GM19455 (cell line): ENCODE data around the gene RGS11.
"Not testable (repeated sequence)": the region's sequence is repeated elsewhere in the genome, so short reads cannot be mapped to it uniquely, and the experiment has no call there.

Source experiments
- ATAC-seq: cut with Tn5 transposase; IDR thresholded peaks from one replicate; pipeline ENCODE4 v1.9.1; 2021; ENCODE audit not compliant: unreplicated experiment

Gene RGS11

DNA sequence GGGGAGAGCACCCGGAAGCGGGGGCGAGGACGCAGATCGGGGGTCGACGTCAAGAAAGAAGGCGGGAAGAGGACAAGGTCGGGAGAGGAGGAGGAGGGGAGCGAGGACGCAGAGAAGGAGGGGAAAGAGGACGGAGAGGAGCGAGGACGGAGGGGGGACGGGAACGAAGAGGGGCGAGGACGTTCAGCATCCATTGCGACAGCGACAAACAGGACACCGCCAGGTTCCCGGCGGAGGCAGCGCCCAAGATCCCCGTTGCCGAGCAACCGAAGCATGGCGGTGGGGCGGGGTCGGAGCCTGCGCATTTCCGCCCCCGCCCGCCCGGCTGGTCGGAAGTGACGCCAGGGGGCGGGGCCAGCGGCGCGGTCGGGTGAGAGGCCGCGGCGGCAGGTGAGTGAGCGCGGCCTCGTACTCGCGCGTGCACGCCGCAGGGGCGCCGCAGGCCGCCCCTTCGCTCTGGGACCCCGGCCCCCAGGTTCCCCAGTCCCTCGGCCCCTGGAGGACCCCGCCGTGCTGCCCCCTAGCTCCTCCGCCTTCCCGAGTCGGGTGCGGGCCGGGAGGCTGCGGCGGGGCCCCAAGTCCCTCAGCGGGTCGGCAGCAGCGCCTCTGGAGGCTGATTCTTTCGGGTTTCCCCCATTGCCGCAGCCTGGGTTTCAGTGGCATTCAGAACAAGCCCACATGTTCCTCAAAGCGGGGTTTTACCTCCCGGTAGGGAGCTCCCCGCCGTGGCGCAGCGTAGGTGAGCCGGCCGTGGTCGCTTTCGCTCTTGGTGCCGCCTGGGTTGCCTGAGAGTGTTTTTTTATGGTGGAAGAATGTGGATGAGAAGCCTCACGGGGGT, 41.1 kb downstream of the RGS11 start, which contains the start of gene FAM234A:
Gene FAM234A, plus strand, starts transcription at position 354 of the 838 bp plus-strand sequence. CDS start 19,593 bp downstream, outside the sequence.
- ATAC-seq: peak; percentile 76

DNA sequence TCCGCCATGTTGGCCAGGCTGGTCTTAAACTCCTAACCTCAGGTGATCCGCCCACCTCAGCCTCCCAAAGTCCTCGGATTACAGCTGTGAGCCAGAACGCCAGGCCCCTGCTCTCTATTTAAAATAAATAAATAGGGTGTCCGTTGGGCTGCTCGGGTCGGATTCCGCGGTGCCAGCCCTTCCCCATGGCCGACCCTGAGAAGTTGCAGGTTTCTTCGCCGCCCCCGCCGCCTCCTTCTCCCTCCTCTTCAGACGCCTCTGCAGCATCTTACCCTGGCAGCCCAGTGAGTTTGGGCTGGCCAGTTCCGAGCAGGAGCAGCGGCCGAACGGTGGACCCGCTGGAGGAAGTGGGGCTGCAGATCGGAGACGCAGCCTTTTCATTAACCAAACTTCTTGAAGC, 44.8 kb downstream of the RGS11 start:
- no peak for ATAC-seq

DNA sequence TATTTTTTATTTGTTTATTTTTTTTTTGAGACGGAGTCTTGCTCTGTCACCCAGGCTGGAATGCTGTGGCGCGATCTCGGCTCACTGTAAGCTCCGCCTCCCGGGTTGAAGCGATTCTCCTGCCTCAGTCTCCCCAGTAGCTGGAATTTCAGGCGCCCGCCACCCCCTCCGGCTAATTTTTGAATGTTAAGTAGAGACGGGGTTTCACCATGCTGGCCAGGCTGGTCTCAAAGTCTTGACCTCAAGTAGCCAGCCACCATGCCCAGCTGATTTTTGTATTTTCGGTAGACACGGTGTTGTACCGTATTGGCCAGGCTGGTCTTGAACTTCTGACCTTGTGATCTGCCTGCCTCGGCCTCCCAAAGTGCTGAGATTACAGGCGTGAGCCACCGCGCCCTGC, 45.4 kb downstream of the RGS11 start:
- ATAC-seq: not testable (repeated sequence)

DNA sequence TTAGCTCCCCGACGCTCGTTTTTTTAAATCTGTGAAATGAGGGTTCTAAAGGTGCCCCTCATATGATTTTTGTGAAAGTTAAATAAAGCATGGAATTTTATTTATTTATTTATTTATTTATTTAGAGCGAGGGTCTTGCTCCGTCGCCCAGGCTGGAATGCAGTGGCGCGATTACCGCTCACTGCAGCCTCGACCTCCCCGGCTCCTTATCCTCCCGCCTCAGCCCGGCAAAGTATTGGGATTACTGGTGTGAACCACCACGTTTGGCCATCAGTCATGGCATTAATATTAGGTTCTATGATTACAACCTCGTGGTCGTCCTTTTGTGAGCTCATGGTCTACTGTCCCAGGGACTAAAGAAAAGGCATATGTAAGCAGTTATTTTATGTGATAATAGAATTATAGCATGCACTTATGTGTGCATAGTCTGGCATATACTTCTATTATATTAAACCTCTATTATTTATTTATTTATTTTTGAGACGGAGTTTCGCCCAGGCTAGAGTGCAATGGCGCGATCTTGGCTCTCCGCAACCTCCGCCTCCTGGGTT, 45.9 kb downstream of the RGS11 start:
- no peak for ATAC-seq

DNA sequence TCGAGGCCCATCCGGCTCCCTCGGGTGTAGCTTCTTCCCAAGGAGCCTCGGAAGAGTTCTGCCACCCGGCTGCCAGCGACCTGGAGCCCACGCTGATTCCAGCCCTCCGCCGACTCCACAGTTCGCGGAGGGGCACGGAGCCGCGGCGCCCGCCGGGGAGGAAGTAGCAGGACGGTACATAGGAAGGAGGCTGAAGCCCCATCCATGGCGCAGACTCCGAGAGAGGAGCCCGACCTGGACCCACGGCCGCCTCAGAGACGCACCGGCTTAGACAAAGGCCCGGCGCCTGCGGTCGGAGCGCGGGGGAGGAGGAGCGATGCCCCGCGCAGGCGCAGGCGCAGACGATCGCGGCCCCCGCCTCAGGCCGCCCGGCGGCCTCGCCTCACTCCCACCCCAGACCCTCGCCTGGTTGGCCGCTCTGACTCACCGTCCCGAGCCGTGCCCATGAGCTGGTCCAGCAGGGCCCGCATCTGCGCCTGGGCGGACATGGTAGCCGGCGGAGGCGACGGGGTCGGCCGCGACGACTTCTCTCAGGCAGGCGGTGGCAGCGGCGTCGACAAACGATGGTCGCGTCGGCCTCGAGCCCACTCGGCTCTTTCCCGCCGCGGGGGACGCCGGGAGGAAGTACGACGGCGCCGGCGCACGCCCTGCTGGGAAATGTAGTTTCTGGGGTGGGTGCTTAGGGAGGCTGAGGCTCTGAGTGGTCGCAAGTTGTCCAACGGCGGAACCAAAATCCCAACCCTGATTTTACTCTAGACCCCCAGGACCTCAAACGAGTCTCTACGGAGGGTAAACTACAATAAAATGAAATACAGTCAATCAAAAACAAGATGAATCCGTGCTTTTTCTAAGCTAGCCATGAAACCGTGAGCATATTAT, 46.7 kb downstream of the RGS11 start, which contains the start of gene LUC7L:
Gene LUC7L, minus strand, starts transcription at position 598 of the 879 bp plus-strand sequence. Its CDS starts 110 bp downstream, at position 488.
- ATAC-seq: peak; percentile 79

DNA sequence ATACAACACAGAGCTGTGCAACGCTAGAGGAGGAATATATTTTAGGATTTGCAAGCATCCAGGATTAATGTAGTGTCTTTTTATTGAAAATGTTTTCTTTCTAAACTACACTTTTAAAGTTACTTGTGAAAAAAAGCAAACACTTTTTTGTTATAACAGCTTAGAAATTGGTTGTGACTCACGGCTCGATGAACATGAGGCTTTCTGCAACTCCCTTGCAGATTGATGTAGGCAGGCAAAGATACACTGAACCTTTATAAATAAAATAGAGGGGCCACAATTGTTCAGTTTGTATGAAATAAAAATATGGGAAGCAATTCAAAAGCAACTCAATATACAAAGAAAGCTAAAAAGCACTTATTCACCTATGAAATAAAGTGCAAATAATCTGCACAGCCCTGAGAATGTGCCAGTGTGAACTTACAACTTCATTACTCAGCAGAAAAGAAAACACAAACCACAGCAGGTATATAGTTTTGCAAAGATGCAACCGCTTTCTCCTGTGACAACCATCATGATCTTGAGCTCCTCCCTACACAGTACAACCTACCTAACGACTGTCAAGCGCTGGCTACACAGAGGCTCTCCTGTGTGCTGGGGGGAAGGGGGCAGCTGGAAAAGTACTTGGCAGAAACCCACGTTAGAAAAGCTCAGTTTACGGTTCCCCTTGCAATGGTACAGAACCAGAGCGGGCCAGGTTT, 47.4 kb downstream of the RGS11 start:
- no peak for ATAC-seq

DNA sequence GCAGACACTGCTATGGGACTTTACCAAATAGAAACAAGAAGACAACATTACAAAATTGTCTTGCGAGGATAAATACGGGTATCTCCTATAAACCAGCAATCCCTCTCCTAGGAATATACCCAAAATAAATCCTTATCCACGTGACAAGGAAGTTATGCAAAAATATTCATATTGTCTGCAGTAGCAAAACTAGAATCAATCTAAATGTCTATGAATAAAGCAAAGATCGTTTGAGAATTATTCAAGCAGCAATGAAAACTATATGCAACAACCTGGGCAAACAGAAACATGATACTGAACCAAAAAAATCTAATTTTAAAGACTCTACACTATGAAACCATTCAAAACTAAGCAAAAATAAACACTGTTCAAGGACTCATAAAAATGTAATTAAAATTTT, 55.7 kb downstream of the RGS11 start:
- no peak for ATAC-seq
